GM19025 (cell line): Measurements from ENCODE around the gene MANF.
"Not testable (repeated sequence)": the region's sequence is repeated elsewhere in the genome, so short reads cannot be mapped to it uniquely, and the experiment has no call there.

ENCODE experiments used
- ATAC-seq: cut with Tn5 transposase; IDR thresholded peaks from one replicate; pipeline ENCODE4 v1.9.1; 2021; ENCODE audit warnings: mild to moderate bottlenecking, low read depth, moderate library complexity; ENCODE audit not compliant: unreplicated experiment

The MANF gene

GRCh38 chr3:51384726-51385473 is at the start of gene MANF:
Gene MANF (plus strand): TSS chr3:51385291. CDS start chr3:51385343, 52 bp downstream.
- ATAC-seq, result peak; percentile 96

- ATAC-seq, result no peak
These were observed 48.8 kb upstream of the MANF start for GRCh38 chr3:51336261-51336660.

- no peak for ATAC-seq
These were observed 47.4 kb upstream of the MANF start for GRCh38 chr3:51337666-51338065.

- ATAC-seq, result no peak
These were observed 46.5 kb upstream of the MANF start for GRCh38 chr3:51338632-51339031.

- ATAC-seq, result no peak
These were observed 44.9 kb upstream of the MANF start for GRCh38 chr3:51340013-51340829.

- ATAC-seq, result no peak
These were observed 44.0 kb upstream of the MANF start for GRCh38 chr3:51340989-51341636.

GRCh38 chr3:51343918-51344687 is 41.0 kb upstream of the MANF start:
- ATAC-seq, result no peak

- no peak for ATAC-seq
These were observed 34.3 kb upstream of the MANF start for GRCh38 chr3:51350751-51351150.

- no peak for ATAC-seq
These were observed 32.0 kb upstream of the MANF start for GRCh38 chr3:51353131-51353530.

- no peak for ATAC-seq
These were observed 31.4 kb upstream of the MANF start for GRCh38 chr3:51353691-51354090.

- ATAC-seq, result no peak
These were observed 30.9 kb upstream of the MANF start for GRCh38 chr3:51354172-51354571.

GRCh38 chr3:51354731-51355615 is 30.1 kb upstream of the MANF start:
- ATAC-seq, result no peak

- ATAC-seq, result no peak
These were observed 29.1 kb upstream of the MANF start for GRCh38 chr3:51355891-51356578.

GRCh38 chr3:51357856-51358255 is 27.2 kb upstream of the MANF start:
- no peak for ATAC-seq

- no peak for ATAC-seq
These were observed 26.1 kb upstream of the MANF start for GRCh38 chr3:51358981-51359380.

- no peak for ATAC-seq
These were observed 24.3 kb upstream of the MANF start for GRCh38 chr3:51360806-51361205.

GRCh38 chr3:51361746-51362145 is 23.3 kb upstream of the MANF start:
- no peak for ATAC-seq

- no peak for ATAC-seq
These were observed 22.6 kb upstream of the MANF start for GRCh38 chr3:51362476-51362875.

- ATAC-seq, result not testable (repeated sequence)
These were observed 16.8 kb upstream of the MANF start for GRCh38 chr3:51368276-51368675.
